Endothelial cell of umbilical vein (primary cell): ENCODE measurements around the gene ORC2. TPM values are rescaled to one million over a fixed set of nuclear protein-coding genes. Genes with fewer than 3 reads are reported as not detected.

Experiments
- BruUV-seq: library from RNA; stranded (reverse); fragments of 400-500 nt; replicated peaks from 2 replicates; lab custom pipeline; 2021; lab: Mats Ljungman, UMichigan
- CTCF ChIA-PET: fragments of 300-600, 350-600 bp; sonication (Branson Sonifier 250); formaldehyde crosslinking; loops from one replicate; lab custom pipeline; 2021; ENCODE audit warnings: antibody characterized with exemption, inconsistent platforms; lab: Charles Lee
- POLR2A ChIA-PET: fragments of 300-600, 350-600 bp; sonication (Branson Sonifier 250); formaldehyde crosslinking; loops from one replicate; lab custom pipeline; 2021; ENCODE audit warnings: antibody characterized with exemption, inconsistent platforms; lab: Charles Lee
- DNase-seq: peaks from one replicate; pipeline ENCODE4 v3.0.0-alpha.2; 2011; ENCODE audit warnings: low read depth, low spot score
- FAIRE-seq: peaks from 2 replicates; lab custom pipeline; 2011; peaks lifted over from hg19 to GRCh38; lab: Jason Lieb, UNC
- H2AFZ ChIP-seq: 2 replicates; pipeline ENCODE4 v1.6.0; 2012; ENCODE audit warnings: low read depth, low read length, control low read depth, inconsistent platforms
- H3K27ac ChIP-seq: 2 replicates; pipeline ENCODE4 v1.5.1; 2011; ENCODE audit warnings: low read depth, mild to moderate bottlenecking, control low read depth, low read length, moderate library complexity; ENCODE audit not compliant: insufficient read depth
- H3K27me3 ChIP-seq, 2 experiments: 2 replicates each; pipeline versions ENCODE4 v1.6.0 to v1.6.1; 2011; ENCODE audit warnings: low read length in 2 of 2, mixed read lengths in 1 of 2; ENCODE audit not compliant: control insufficient read depth in 2 of 2, insufficient read depth in 2 of 2
- H3K36me3 ChIP-seq, 2 experiments: 2 replicates in 1 of 2; 3 replicates in 1 of 2; pipeline ENCODE4 v1.5.1; 2011; ENCODE audit warnings: low read length in 2 of 2, mild to moderate bottlenecking in 1 of 2, moderate library complexity in 1 of 2; ENCODE audit not compliant: control insufficient read depth in 2 of 2, insufficient read depth in 2 of 2; ENCODE audit errors: extremely low read depth in 1 of 2
- H3K4me1 ChIP-seq: 3 replicates; pipeline ENCODE4 v1.5.1; 2011; ENCODE audit warnings: mild to moderate bottlenecking, low read length; ENCODE audit not compliant: control insufficient read depth, insufficient read depth; ENCODE audit errors: extremely low read depth
- H3K4me2 ChIP-seq: 2 replicates; pipeline ENCODE4 v1.6.1; 2011; ENCODE audit warnings: low read length, control low read depth, mixed read lengths; ENCODE audit not compliant: insufficient read depth
- H3K4me3 ChIP-seq, 3 experiments: fragments of 200-600 bp in 1 of 3; sonication (generic), shearing (Covaris generic) in 1 of 3; replicated peaks in 1 of 3; 2 replicates each; pipeline ENCODE4 v1.5.1; 2011 to 2016; ENCODE audit warnings: control low read depth in 3 of 3, low read length in 3 of 3, mild to moderate bottlenecking in 2 of 3, inconsistent platforms in 1 of 3, low read depth in 1 of 3, moderate library complexity in 1 of 3; ENCODE audit not compliant: insufficient read depth in 1 of 3
- H3K79me2 ChIP-seq: 2 replicates; pipeline ENCODE4 v1.6.0; 2012; ENCODE audit warnings: low read length, inconsistent platforms; ENCODE audit not compliant: control insufficient read depth, insufficient read depth
- H3K9ac ChIP-seq: replicated peaks from 2 replicates; pipeline ENCODE3; 2011; ENCODE audit warnings: low read length, control low read depth; ENCODE audit not compliant: insufficient read depth; ENCODE audit errors: extremely low read depth
- H3K9me1 ChIP-seq: replicated peaks from 3 replicates; pipeline ENCODE4 v1.6.0; 2011; ENCODE audit warnings: mild to moderate bottlenecking, low read length; ENCODE audit not compliant: control insufficient read depth, insufficient read depth; ENCODE audit errors: extremely low read depth
- H3K9me3 ChIP-seq: replicated peaks from 2 replicates; pipeline ENCODE4 v1.5.1; 2012; ENCODE audit warnings: low read length, inconsistent platforms; ENCODE audit not compliant: control insufficient read depth, insufficient read depth
- H4K20me1 ChIP-seq: replicated peaks from 2 replicates; pipeline ENCODE3; 2011; ENCODE audit warnings: mild to moderate bottlenecking, low read length; ENCODE audit not compliant: control insufficient read depth, insufficient read depth; ENCODE audit errors: extremely low read depth
- EZH2 ChIP-seq: IDR thresholded peaks from 2 replicates; pipeline ENCODE4 v1.6.1; 2012; ENCODE audit warnings: borderline replicate concordance, low read depth, mild to moderate bottlenecking, moderate library complexity, low read length, inconsistent platforms; ENCODE audit not compliant: severe bottlenecking
- FOS ChIP-seq: IDR thresholded peaks from 2 replicates; pipeline ENCODE4 v1.6.1; 2011; ENCODE audit warnings: mild to moderate bottlenecking, low read length, moderate library complexity, borderline replicate concordance; ENCODE audit not compliant: insufficient read depth
- GATA2 ChIP-seq: IDR thresholded peaks from 2 replicates; pipeline ENCODE4 v1.7.0; 2011; ENCODE audit warnings: low read depth, mild to moderate bottlenecking, moderate library complexity, mixed read lengths, low read length; ENCODE audit not compliant: insufficient read length, insufficient read depth
- MYC ChIP-seq: IDR thresholded peaks from one replicate; pipeline ENCODE4 v1.6.1; 2011; ENCODE audit warnings: mild to moderate bottlenecking, low read depth, low read length
- POLR2A ChIP-seq: IDR thresholded peaks from 2 replicates; pipeline ENCODE4 v1.6.1; 2012; ENCODE audit warnings: low read depth, mild to moderate bottlenecking, control low read depth, low read length
- POLR2AphosphoS5 ChIP-seq: IDR thresholded peaks from 2 replicates; pipeline ENCODE4 v1.6.1; 2012; ENCODE audit warnings: low read depth, mild to moderate bottlenecking, control low read depth, low read length, moderate library complexity; ENCODE audit not compliant: insufficient read depth
- dilution Hi-C: fragments of 300-500 bp; cut with MboI; formaldehyde crosslinking; loops from one replicate; pipeline ENCODE4 v1.15.0; 2019; ENCODE audit warnings: low sequenced_read_pairs; ENCODE audit not compliant: extremely low pct_ligation_motif_present
- intact Hi-C: fragments of 100-400 bp; cut with micrococcal nuclease; formaldehyde crosslinking; loops from one replicate; pipeline ENCODE4 v1.10.0; 2022
- polyA plus RNA-seq, 4 experiments: library from polyadenylated mRNA; depleted of rRNA in 3 of 4; stranded (reverse) in 3 of 4; unstranded in 1 of 4; fragments of >200 nt; gene quantifications; 2 replicates each; pipeline versions ENCODE4 v1.2.1 to v1.2.3, GENCODE V29; 2011 to 2012; ENCODE audit warnings: missing spikeins in 1 of 4
- total RNA-seq: library from RNA; stranded (reverse); gene quantifications from 2 replicates; pipeline ENCODE4 v1.2.3, GENCODE V29; 2021
- TF ChIP-seq, protein P1 (sequence below): IDR thresholded peaks from 2 replicates; pipeline ENCODE4 v1.6.1; 2011; ENCODE audit not compliant: insufficient read depth, insufficient read length
- TF ChIP-seq, protein P2 (sequence below), 2 donors: IDR thresholded peaks; 1 replicate in 1 of 2; 2 replicates in 1 of 2; pipeline ENCODE4 v1.5.1; 2011; ENCODE audit warnings: low read length in 2 of 2, mild to moderate bottlenecking in 2 of 2, moderate library complexity in 2 of 2, control low read depth in 1 of 2, inconsistent platforms in 1 of 2, low read depth in 1 of 2; ENCODE audit not compliant: insufficient read depth in 1 of 2; ENCODE audit errors: extremely low read depth in 1 of 2

Gene ORC2
- total and polyA plus RNA-seq, 2 donors (not counting 3 experiments of a cell fraction or from before 2014, with no cell fraction given) = 4.2 to 45.4 TPM

DNA sequence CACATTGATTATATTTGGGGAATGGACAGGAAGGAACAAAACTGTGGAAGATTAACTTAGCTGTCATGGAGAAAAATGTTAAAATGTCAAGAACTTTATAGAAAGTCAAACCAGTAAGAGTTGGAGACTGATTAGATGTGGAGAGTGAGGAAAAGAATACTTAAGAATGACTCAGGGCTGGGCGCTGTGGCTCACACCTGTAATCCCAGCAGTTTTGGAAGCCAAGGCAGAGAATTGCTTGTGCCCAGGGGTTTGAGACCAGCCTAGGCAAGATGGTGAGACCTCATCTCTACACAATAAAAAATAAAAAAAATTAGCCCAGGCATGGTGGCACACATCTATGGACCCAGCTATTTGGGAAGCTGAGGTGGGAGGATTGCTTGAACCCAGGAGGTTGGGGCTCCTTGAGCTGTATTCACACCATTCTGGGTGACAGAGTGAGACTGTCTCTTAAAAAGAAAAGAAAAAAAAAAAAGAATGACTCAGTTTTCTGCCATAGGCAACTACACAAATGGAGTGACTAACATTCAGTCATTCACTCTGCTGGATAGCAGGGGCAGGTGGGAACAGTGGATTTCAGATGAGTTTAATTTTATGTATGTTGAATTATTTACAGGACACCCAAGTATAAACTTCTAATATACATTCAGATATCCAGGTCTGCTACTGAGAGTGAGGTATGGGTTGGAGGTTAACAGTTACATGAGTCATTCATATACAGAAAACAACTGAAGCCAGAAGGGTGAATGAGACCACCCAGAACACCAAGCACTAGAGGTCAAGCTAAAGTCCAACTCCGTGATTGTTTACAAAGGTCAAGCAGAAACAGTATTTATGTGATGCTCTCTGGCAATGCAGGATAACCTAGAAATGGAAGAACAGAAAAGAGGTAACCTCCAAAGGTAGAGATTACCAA lies 33.9 kb downstream of the ORC2 start:
- BruUV-seq = no TSS peak
- Histone ChIP-seq H3K4me1 (no peaks in the 10 kb centered on the region), H2AFZ (no peak overlapping the region), H3K79me2 (no peaks in the 10 kb centered on the region), H4K20me1 (no peaks in the 10 kb centered on the region), H3K4me2 (no peak overlapping the region), H3K36me3 (peaks cover 7 to 22% of the 10 kb centered on the region in 2 experiments), H3K27ac (no peak overlapping the region), H3K27me3 (no peaks in the 10 kb centered on the region), H3K9me1 (no peaks in the 10 kb centered on the region), H3K9me3 (no peaks in the 10 kb centered on the region), H3K4me3 (no peak overlapping the region), H3K9ac (no peak overlapping the region)
- POLR2A ChIA-PET = interaction anchor here (0.6 to 0.7 kb wide), 2 partner anchors 12 to 28 kb away, joined by 3 to 4 read pairs; no protein-coding TSS in a partner anchor
- TF ChIP-seq GATA2 (no peak), FOS (no peak), EZH2 (no peak)
- TF ChIP-seq, protein P1, sequence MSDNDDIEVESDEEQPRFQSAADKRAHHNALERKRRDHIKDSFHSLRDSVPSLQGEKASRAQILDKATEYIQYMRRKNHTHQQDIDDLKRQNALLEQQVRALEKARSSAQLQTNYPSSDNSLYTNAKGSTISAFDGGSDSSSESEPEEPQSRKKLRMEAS = no peak
- CTCF ChIA-PET = interaction anchor here (0.8 to 1.8 kb wide), 3 partner anchors 47 to 248 kb away, joined by 3 to 6 read pairs (median 3); no protein-coding TSS in a partner anchor
- DNase-seq (no peak), FAIRE-seq (no peak)
- intact Hi-C loops = no loop called here
- dilution Hi-C loops = no loop called here

DNA sequence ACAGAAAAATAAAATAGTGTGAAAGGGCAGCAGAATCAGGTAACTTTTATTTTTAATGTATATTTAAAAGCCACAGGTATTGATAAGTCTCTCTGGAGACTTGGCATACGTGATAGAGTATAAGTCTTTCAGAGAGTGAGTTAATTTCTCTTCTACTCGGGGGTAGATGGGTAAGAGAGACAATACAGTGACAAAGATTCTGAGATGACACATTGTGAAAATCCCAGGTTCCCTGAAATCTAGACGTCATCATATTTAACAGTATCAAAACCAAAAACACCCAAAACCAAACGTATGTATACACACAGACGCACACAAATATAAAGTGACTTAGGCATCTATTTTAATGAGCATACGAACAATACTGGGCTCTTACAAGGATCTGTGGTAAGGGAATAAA lies 41.0 kb downstream of the ORC2 start:
- ChIA-PET CTCF (interaction anchor here (1.3 kb wide), 2 partner anchors 147 to 255 kb away, joined by 3 to 5 read pairs; no protein-coding TSS in a partner anchor), POLR2A (no interaction called here)
- intact Hi-C loops = no loop called here
- no peak for TF ChIP-seq POLR2AphosphoS5
- TF ChIP-seq POLR2A = no peak
- no peak for TF ChIP-seq GATA2
- TF ChIP-seq, protein P1 = no peak
- TF ChIP-seq, protein P2, sequence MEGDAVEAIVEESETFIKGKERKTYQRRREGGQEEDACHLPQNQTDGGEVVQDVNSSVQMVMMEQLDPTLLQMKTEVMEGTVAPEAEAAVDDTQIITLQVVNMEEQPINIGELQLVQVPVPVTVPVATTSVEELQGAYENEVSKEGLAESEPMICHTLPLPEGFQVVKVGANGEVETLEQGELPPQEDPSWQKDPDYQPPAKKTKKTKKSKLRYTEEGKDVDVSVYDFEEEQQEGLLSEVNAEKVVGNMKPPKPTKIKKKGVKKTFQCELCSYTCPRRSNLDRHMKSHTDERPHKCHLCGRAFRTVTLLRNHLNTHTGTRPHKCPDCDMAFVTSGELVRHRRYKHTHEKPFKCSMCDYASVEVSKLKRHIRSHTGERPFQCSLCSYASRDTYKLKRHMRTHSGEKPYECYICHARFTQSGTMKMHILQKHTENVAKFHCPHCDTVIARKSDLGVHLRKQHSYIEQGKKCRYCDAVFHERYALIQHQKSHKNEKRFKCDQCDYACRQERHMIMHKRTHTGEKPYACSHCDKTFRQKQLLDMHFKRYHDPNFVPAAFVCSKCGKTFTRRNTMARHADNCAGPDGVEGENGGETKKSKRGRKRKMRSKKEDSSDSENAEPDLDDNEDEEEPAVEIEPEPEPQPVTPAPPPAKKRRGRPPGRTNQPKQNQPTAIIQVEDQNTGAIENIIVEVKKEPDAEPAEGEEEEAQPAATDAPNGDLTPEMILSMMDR (IDR thresholded peaks at IDR 0.05; ENCODE audit: extremely low read depth in 1 of 2, insufficient read depth in 1 of 2, low read depth in 1 of 2, low read length in 2 of 2) = no peak
- TF ChIP-seq EZH2 = no peak
- no peak for TF ChIP-seq FOS
- no peak for TF ChIP-seq MYC
- no peak overlapping the region for H3K27ac ChIP-seq
- peaks cover 6 to 14% of the 10 kb centered on the region in 2 experiments for H3K36me3 ChIP-seq
- H4K20me1 ChIP-seq = no peaks in the 10 kb centered on the region
- H2AFZ ChIP-seq = no peak overlapping the region
- FAIRE-seq = no peak
- no peaks in the 10 kb centered on the region for H3K9me3 ChIP-seq
- DNase-seq = no peak
- no peaks in the 10 kb centered on the region for H3K27me3 ChIP-seq
- H3K9ac ChIP-seq = no peak overlapping the region
- no peaks in the 10 kb centered on the region for H3K79me2 ChIP-seq
- no peak overlapping the region for H3K4me2 ChIP-seq
- dilution Hi-C loops = loop anchor here (25.0 kb wide), 1 partner anchor 265 kb away; the partner anchor contains the start of gene CASP10
- H3K4me3 ChIP-seq = no peak overlapping the region
- no TSS peak for BruUV-seq
- H3K4me1 ChIP-seq = no peaks in the 10 kb centered on the region
- H3K9me1 ChIP-seq = no peaks in the 10 kb centered on the region
